HL-60 (cell line): ENCODE results near the gene ADGRL3.

Source experiments
- DNase-seq, 2 experiments: peaks; one replicate each; pipeline ENCODE4 v3.0.0-alpha.2; 2010 to 2020; ENCODE audit warnings: low read depth in 1 of 2, low spot score in 1 of 2
- H3K27ac ChIP-seq: fragments of 250-450 bp; sonication (Bioruptor Pico); replicated peaks from 2 replicates; pipeline ENCODE4 v1.5.1; 2020; ENCODE audit warnings: mild to moderate bottlenecking, moderate library complexity
- H3K27me3 ChIP-seq: fragments of 250-450 bp; sonication (Bioruptor Pico); 2 replicates; pipeline ENCODE4 v1.5.1; 2021; ENCODE audit warnings: mild to moderate bottlenecking, moderate library complexity; ENCODE audit not compliant: insufficient read depth, poor library complexity, severe bottlenecking
- H3K4me3 ChIP-seq: replicated peaks from 2 replicates; pipeline ENCODE4 v1.5.1; 2011; ENCODE audit warnings: mild to moderate bottlenecking, control low read depth, low read length; ENCODE audit not compliant: insufficient read depth
- CTCF ChIP-seq: IDR thresholded peaks from one replicate; pipeline ENCODE4 v1.5.1; 2011; ENCODE audit warnings: low read length, control low read depth, inconsistent platforms; ENCODE audit not compliant: insufficient read depth
- GABPA ChIP-seq: IDR thresholded peaks from 2 replicates; pipeline ENCODE4 v1.6.1; 2012; ENCODE audit warnings: low read depth
- POLR2AphosphoS5 ChIP-seq: IDR thresholded peaks from 2 replicates; pipeline ENCODE4 v1.6.1; 2012; ENCODE audit warnings: low read depth
- REST ChIP-seq: IDR thresholded peaks from 2 replicates; pipeline ENCODE4 v1.6.1; 2012; ENCODE audit warnings: low read depth; ENCODE audit not compliant: insufficient replicate concordance
- SPI1 ChIP-seq: IDR thresholded peaks from 2 replicates; pipeline ENCODE4 v1.6.1; 2012; ENCODE audit warnings: low read depth, mild to moderate bottlenecking, borderline replicate concordance

The ADGRL3 gene

GRCh38 chr4:61934198-61934597, 734.1 kb downstream of the ADGRL3 start:
- Histone ChIP-seq H3K27me3 (no peaks in the 10 kb centered on the region), H3K27ac (no peak overlapping the region), H3K4me3 (no peak overlapping the region)
- no peak for DNase-seq
- no peak for TF ChIP-seq CTCF
- no peak for TF ChIP-seq POLR2AphosphoS5
- TF ChIP-seq SPI1 = no peak
- no peak for TF ChIP-seq REST
- no peak for TF ChIP-seq GABPA

GRCh38 chr4:61938250-61938846, 738.2 kb downstream of the ADGRL3 start:
- Histone ChIP-seq H3K4me3 (no peak overlapping the region), H3K27ac (no peak overlapping the region)
- DNase-seq = no peak

More at GRCh38 chr4:61938250-61938846, 738.2 kb downstream of the ADGRL3 start:
- H3K27me3 ChIP-seq = no peaks in the 10 kb centered on the region
- no peak for TF ChIP-seq SPI1
- no peak for TF ChIP-seq CTCF
- no peak for TF ChIP-seq GABPA
- TF ChIP-seq REST = no peak
- no peak for TF ChIP-seq POLR2AphosphoS5
